Caco-2 (cell line): ENCODE data around the gene NKRF. TPM values are rescaled to one million over a fixed set of nuclear protein-coding genes. Genes with fewer than 3 reads are reported as not detected.
A peak's percentile ranks its signal among the peaks of the same experiment; 100 is the strongest.

Experiments
- BruUV-seq: library from RNA; stranded (reverse); fragments of 400-500 nt; replicated peaks from 2 replicates; lab custom pipeline; 2021; lab: Mats Ljungman, UMichigan
- CTCF ChIA-PET: fragments of 300-600 bp; sonication (Branson Sonifier 250); formaldehyde crosslinking; loops from one replicate; lab custom pipeline; 2022; ENCODE audit warnings: antibody characterized with exemption; lab: Charles Lee
- POLR2A ChIA-PET: fragments of 300-600 bp; sonication (Branson Sonifier 250); formaldehyde crosslinking; loops from one replicate; lab custom pipeline; 2022; ENCODE audit warnings: antibody characterized with exemption; lab: Charles Lee
- DNase-seq, 2 experiments: peaks; one replicate each; pipeline versions ENCODE4 v3.0.0 to v3.0.0-alpha.2; 2020 to 2022
- H3K27me3 ChIP-seq: replicated peaks from 2 replicates; pipeline ENCODE4 v1.6.0; 2011; ENCODE audit warnings: low read length; ENCODE audit not compliant: control insufficient read depth, insufficient read depth
- H3K36me3 ChIP-seq: 2 replicates; pipeline ENCODE4 v1.5.1; 2011; ENCODE audit warnings: low read length; ENCODE audit not compliant: control insufficient read depth, insufficient read depth
- H3K4me1 ChIP-seq: fragments of 250-450 bp; sonication (Bioruptor Pico); 2 replicates; pipeline ENCODE4 v1.5.1; 2020; ENCODE audit warnings: mild to moderate bottlenecking
- H3K4me3 ChIP-seq: 2 replicates; pipeline ENCODE4 v1.5.1; 2011; ENCODE audit warnings: low read depth, mild to moderate bottlenecking, control low read depth, low read length
- H3K9me3 ChIP-seq: fragments of 250-450 bp; sonication (Bioruptor Pico); 2 replicates; pipeline ENCODE4 v1.5.1; 2020; ENCODE audit warnings: mild to moderate bottlenecking, moderate library complexity
- H3K27ac Mint-ChIP-seq: one replicate; pipeline ENCODE4 v1.8.0; 2022; ENCODE audit warnings: mixed read lengths; ENCODE audit not compliant: unreplicated experiment
- H3K27me3 Mint-ChIP-seq: one replicate; pipeline ENCODE4 v1.8.0; 2022; ENCODE audit warnings: mixed read lengths; ENCODE audit not compliant: insufficient read depth, unreplicated experiment
- H3K36me3 Mint-ChIP-seq: one replicate; pipeline ENCODE4 v1.8.0; 2022; ENCODE audit warnings: mild to moderate bottlenecking, mixed read lengths; ENCODE audit not compliant: insufficient read depth, unreplicated experiment
- H3K4me1 Mint-ChIP-seq: one replicate; pipeline ENCODE4 v1.8.0; 2022; ENCODE audit warnings: low read depth, mixed read lengths; ENCODE audit not compliant: unreplicated experiment
- H3K4me3 Mint-ChIP-seq: one replicate; pipeline ENCODE4 v1.8.0; 2022; ENCODE audit warnings: mild to moderate bottlenecking, moderate library complexity, mixed read lengths; ENCODE audit not compliant: unreplicated experiment
- H3K9me3 Mint-ChIP-seq: one replicate; pipeline ENCODE4 v1.8.0; 2022; ENCODE audit warnings: mixed read lengths; ENCODE audit not compliant: unreplicated experiment
- CTCF ChIP-seq, 2 experiments: fragments of 200-600 bp in 1 of 2; IDR thresholded peaks; 1 replicate in 1 of 2; 2 replicates in 1 of 2; pipeline versions ENCODE4 v1.5.1 to v1.8.0; 2011 to 2022; ENCODE audit warnings: antibody characterized with exemption in 1 of 2, control low read depth in 1 of 2, inconsistent platforms in 1 of 2, low read depth in 1 of 2, low read length in 1 of 2, mild to moderate bottlenecking in 1 of 2, moderate library complexity in 1 of 2; ENCODE audit not compliant: insufficient read depth in 1 of 2, severe bottlenecking in 1 of 2, unreplicated experiment in 1 of 2
- intact Hi-C: fragments of 100-400 bp; cut with micrococcal nuclease; formaldehyde crosslinking; loops from one replicate; pipeline ENCODE4 v1.10.0; 2022; ENCODE audit not compliant: unreplicated experiment
- total RNA-seq: library from RNA; stranded (reverse); gene quantifications from 2 replicates; pipeline ENCODE4 v1.2.3, GENCODE V29; 2022

NKRF gene
- total RNA-seq, 1 experiment from 2014 or later = 14.4 TPM

- H3K4me3 Mint-ChIP-seq = no peak overlapping the region
- no peaks in the 10 kb centered on the region for H3K4me1 ChIP-seq
- intact Hi-C loops = loop anchor here (10.0 kb wide), 1 partner anchor 88 kb away; no protein-coding TSS in a partner anchor
- POLR2A ChIA-PET = no interaction called here
- no peaks in the 10 kb centered on the region for H3K27me3 ChIP-seq
- H3K36me3 ChIP-seq = no peaks in the 10 kb centered on the region
- no peak overlapping the region for H3K27ac Mint-ChIP-seq
- no peaks in the 10 kb centered on the region for H3K9me3 Mint-ChIP-seq
- no peak overlapping the region for H3K4me3 ChIP-seq
- DNase-seq = no peak
- no peaks in the 10 kb centered on the region for H3K27me3 Mint-ChIP-seq
- peaks cover 20% of the 10 kb centered on the region for H3K36me3 Mint-ChIP-seq
- CTCF ChIA-PET = no interaction called here
- TF ChIP-seq CTCF (IDR thresholded peaks at IDR 0.05; ENCODE audit: insufficient read depth in 1 of 2, low read depth in 1 of 2, low read length in 1 of 2, severe bottlenecking in 1 of 2, unreplicated experiment in 1 of 2) = no peak
- no peaks in the 10 kb centered on the region for H3K9me3 ChIP-seq
- BruUV-seq = no TSS peak
- no peaks in the 10 kb centered on the region for H3K4me1 Mint-ChIP-seq
These were observed 3.4 kb downstream of the NKRF start for GRCh38 chrX:119602701-119603255.

- Histone ChIP-seq H3K27me3 (no peaks in the 10 kb centered on the region), H3K36me3 (no peaks in the 10 kb centered on the region), H3K4me1 (no peaks in the 10 kb centered on the region), H3K9me3 (no peaks in the 10 kb centered on the region), H3K4me3 (no peak overlapping the region)
- CTCF ChIA-PET = no interaction called here
- H3K9me3 Mint-ChIP-seq = no peaks in the 10 kb centered on the region
- H3K36me3 Mint-ChIP-seq = peaks cover 19% of the 10 kb centered on the region
- no peaks in the 10 kb centered on the region for H3K4me1 Mint-ChIP-seq
- H3K27me3 Mint-ChIP-seq = no peaks in the 10 kb centered on the region
- no peak for DNase-seq
- H3K4me3 Mint-ChIP-seq = no peak overlapping the region
- intact Hi-C loops = no loop called here
- BruUV-seq = TSS peak; percentile 35
- no peak for TF ChIP-seq CTCF (IDR thresholded peaks at IDR 0.05; ENCODE audit: insufficient read depth in 1 of 2, low read depth in 1 of 2, low read length in 1 of 2, severe bottlenecking in 1 of 2, unreplicated experiment in 1 of 2)
- POLR2A ChIA-PET = interaction anchor here (0.7 kb wide), 1 partner anchor 120 kb away, joined by 3 read pairs; no protein-coding TSS in a partner anchor
- no peak overlapping the region for H3K27ac Mint-ChIP-seq
These were observed 16.4 kb downstream of the NKRF start for GRCh38 chrX:119589810-119590209.

- no peak for DNase-seq
- no peaks in the 10 kb centered on the region for H3K27me3 ChIP-seq
- Mint-ChIP-seq H3K27ac (no peak overlapping the region), H3K4me3 (no peak overlapping the region), H3K27me3 (no peaks in the 10 kb centered on the region), H3K36me3 (peaks cover 8% of the 10 kb centered on the region), H3K9me3 (no peaks in the 10 kb centered on the region), H3K4me1 (no peaks in the 10 kb centered on the region)
- POLR2A ChIA-PET = no interaction called here
- no peak for TF ChIP-seq CTCF (IDR thresholded peaks at IDR 0.05; ENCODE audit: insufficient read depth in 1 of 2, low read depth in 1 of 2, low read length in 1 of 2, severe bottlenecking in 1 of 2, unreplicated experiment in 1 of 2)
- no peaks in the 10 kb centered on the region for H3K36me3 ChIP-seq
- no peaks in the 10 kb centered on the region for H3K4me1 ChIP-seq
- CTCF ChIA-PET = interaction anchor here (0.6 kb wide), 1 partner anchor 9 kb away, joined by 4 read pairs; the partner anchor contains the start of gene UBE2A
- BruUV-seq = TSS peak; percentile 5
- H3K9me3 ChIP-seq = no peaks in the 10 kb centered on the region
- intact Hi-C loops = no loop called here
- H3K4me3 ChIP-seq = no peak overlapping the region
These were observed 22.7 kb downstream of the NKRF start for GRCh38 chrX:119583431-119584059.
